GM06990 (cell line): ENCODE data around the gene ST14.

Experiments used
- DNase-seq: peaks from one replicate; pipeline ENCODE4 v3.0.0-alpha.2; 2011; ENCODE audit not compliant: insufficient read length; ENCODE audit errors: extremely low read depth
- H3K27me3 ChIP-seq: replicated peaks from 2 replicates; pipeline ENCODE4 v1.6.0; 2011; ENCODE audit warnings: low read length; ENCODE audit not compliant: control insufficient read depth, insufficient read depth
- H3K36me3 ChIP-seq: 2 replicates; pipeline ENCODE4 v1.5.1; 2011; ENCODE audit warnings: low read length; ENCODE audit not compliant: control insufficient read depth, insufficient read depth
- H3K4me3 ChIP-seq: replicated peaks from 2 replicates; pipeline ENCODE4 v1.5.1; 2011; ENCODE audit warnings: low read depth, mild to moderate bottlenecking, control low read depth, low read length
- CTCF ChIP-seq: IDR thresholded peaks from 2 replicates; pipeline ENCODE4 v1.5.1; 2011; ENCODE audit warnings: low read length, control low read depth, mild to moderate bottlenecking, inconsistent platforms; ENCODE audit not compliant: insufficient read depth, poor library complexity, severe bottlenecking

The ST14 gene

GRCh38 chr11:130188047-130188446 lies 28.5 kb downstream of the ST14 start:
- Histone ChIP-seq H3K36me3 (no peaks in the 10 kb centered on the region), H3K27me3 (no peaks in the 10 kb centered on the region; the same call in none of the 2 replicates), H3K4me3 (no peak overlapping the region)
- no peak for DNase-seq
- TF ChIP-seq CTCF = no peak

- DNase-seq = no peak
- no peaks in the 10 kb centered on the region; the same call in none of the 2 replicates for H3K27me3 ChIP-seq
- no peak overlapping the region for H3K4me3 ChIP-seq
- TF ChIP-seq CTCF = no peak
- H3K36me3 ChIP-seq = no peaks in the 10 kb centered on the region
These were observed 29.2 kb downstream of the ST14 start for GRCh38 chr11:130188585-130189347.

GRCh38 chr11:130189492-130190210 lies 30.1 kb downstream of the ST14 start:
- TF ChIP-seq CTCF = no peak
- Histone ChIP-seq H3K36me3 (no peaks in the 10 kb centered on the region), H3K27me3 (no peaks in the 10 kb centered on the region; the same call in 1 of the 2 replicates), H3K4me3 (no peak overlapping the region)
- no peak for DNase-seq

GRCh38 chr11:130190371-130190881 lies 30.8 kb downstream of the ST14 start:
- H3K27me3 ChIP-seq = no peaks in the 10 kb centered on the region; the same call in 1 of the 2 replicates
- no peak for TF ChIP-seq CTCF
- no peak for DNase-seq
- no peaks in the 10 kb centered on the region for H3K36me3 ChIP-seq
- H3K4me3 ChIP-seq = no peak overlapping the region

GRCh38 chr11:130191896-130192295 lies 32.3 kb downstream of the ST14 start:
- Histone ChIP-seq H3K4me3 (no peak overlapping the region), H3K27me3 (no peaks in the 10 kb centered on the region; the same call in 1 of the 2 replicates), H3K36me3 (no peaks in the 10 kb centered on the region)
- no peak for DNase-seq
- no peak for TF ChIP-seq CTCF
